Endothelial cell of umbilical vein (primary cell): ENCODE results near the gene PLB1.

Experiments
- POLR2A ChIP-seq: IDR thresholded peaks from 2 replicates; pipeline ENCODE4 v1.6.1; 2012; ENCODE audit warnings: low read depth, mild to moderate bottlenecking, control low read depth, low read length
- TF ChIP-seq, protein P1 (sequence below), 2 donors: IDR thresholded peaks; 1 replicate in 1 of 2; 2 replicates in 1 of 2; pipeline ENCODE4 v1.5.1; 2011; ENCODE audit warnings: low read length in 2 of 2, mild to moderate bottlenecking in 2 of 2, moderate library complexity in 2 of 2, control low read depth in 1 of 2, inconsistent platforms in 1 of 2, low read depth in 1 of 2; ENCODE audit not compliant: insufficient read depth in 1 of 2; ENCODE audit errors: extremely low read depth in 1 of 2

- TF ChIP-seq, protein P1, sequence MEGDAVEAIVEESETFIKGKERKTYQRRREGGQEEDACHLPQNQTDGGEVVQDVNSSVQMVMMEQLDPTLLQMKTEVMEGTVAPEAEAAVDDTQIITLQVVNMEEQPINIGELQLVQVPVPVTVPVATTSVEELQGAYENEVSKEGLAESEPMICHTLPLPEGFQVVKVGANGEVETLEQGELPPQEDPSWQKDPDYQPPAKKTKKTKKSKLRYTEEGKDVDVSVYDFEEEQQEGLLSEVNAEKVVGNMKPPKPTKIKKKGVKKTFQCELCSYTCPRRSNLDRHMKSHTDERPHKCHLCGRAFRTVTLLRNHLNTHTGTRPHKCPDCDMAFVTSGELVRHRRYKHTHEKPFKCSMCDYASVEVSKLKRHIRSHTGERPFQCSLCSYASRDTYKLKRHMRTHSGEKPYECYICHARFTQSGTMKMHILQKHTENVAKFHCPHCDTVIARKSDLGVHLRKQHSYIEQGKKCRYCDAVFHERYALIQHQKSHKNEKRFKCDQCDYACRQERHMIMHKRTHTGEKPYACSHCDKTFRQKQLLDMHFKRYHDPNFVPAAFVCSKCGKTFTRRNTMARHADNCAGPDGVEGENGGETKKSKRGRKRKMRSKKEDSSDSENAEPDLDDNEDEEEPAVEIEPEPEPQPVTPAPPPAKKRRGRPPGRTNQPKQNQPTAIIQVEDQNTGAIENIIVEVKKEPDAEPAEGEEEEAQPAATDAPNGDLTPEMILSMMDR (IDR thresholded peaks at IDR 0.05; ENCODE audit: extremely low read depth in 1 of 2, insufficient read depth in 1 of 2, low read depth in 1 of 2, low read length in 2 of 2) = no peak
- TF ChIP-seq POLR2A = no peak
These were observed 34.9 kb downstream of the PLB1 start for GRCh38 chr2:28530782-28531181.
